Jurkat, Clone E6-1 (cell line): ENCODE data around the gene PANK3.
"Not testable (repeated sequence)": the region's sequence is repeated elsewhere in the genome, so short reads cannot be mapped to it uniquely, and the experiment has no call there.

Source experiments
- DNase-seq: peaks from one replicate; pipeline ENCODE4 v3.0.0-alpha.2; 2011; ENCODE audit warnings: low read depth, low spot score
- H3K4me3 ChIP-seq: 2 replicates; pipeline ENCODE4 v1.5.1; 2011; ENCODE audit warnings: mild to moderate bottlenecking, low read length, control low read depth, moderate library complexity

Gene PANK3

DNA sequence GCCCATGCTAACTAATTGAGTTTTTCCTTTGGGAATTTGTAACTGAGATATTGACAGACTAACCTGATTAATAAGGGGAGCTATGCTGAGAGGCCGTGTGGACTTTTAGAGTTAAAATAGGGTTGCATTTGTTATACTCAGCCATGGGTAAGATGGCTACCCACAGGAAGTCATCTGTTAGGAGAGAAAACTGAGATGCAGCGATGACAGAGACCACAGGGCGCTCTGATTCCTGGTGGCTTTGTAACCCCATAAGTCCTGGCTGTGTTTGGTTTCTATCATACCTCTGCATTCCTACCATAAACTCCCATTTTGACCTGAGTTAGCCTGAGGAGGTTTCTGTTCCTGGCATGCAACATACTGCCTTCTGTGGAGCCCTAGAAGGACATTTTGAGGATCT is 19.5 kb upstream of the PANK3 start:
- DNase-seq, result peak; percentile 64
- no peak overlapping the region for H3K4me3 ChIP-seq

DNA sequence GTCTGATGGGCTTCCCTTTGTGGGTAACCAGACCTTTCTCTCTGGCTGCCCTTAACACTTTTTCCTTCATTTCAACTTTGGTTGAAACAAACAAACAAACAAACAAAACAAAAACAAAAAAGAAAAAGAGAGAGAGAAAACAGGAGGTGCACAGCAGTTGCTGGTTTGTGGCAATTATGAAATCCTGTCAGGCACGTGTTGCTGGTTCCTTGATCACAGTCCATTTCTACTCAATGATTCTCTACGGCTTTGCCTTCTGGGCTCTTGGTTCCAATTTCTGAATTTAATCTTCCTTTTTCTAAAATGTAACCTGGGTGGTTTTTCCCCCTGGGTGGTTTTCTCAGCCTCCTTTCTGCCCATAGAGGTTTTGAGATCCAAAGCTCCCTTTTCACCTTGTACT is 17.8 kb upstream of the PANK3 start:
- H3K4me3 ChIP-seq, result no peak overlapping the region
- no peak for DNase-seq

DNA sequence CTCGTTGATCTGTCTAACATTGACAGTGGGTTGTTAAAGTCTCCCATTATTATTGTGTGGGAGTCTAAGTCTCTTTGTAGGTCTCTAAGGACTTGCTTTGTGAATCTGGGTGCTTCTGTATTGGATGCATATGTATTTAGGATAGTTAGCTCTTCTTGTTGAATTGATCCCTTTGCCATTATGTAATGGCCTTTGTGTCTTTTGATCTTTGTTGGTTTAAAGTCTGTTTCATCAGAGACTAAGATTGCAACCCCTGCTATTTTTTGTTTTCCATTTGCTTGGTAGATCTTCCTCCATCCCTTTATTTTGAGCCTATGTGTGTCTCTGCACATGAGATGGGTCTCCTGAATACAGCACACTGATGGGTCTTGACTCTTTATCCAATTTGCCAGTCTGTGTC is 17.0 kb upstream of the PANK3 start:
- not testable (repeated sequence) for DNase-seq, H3K4me3 ChIP-seq

DNA sequence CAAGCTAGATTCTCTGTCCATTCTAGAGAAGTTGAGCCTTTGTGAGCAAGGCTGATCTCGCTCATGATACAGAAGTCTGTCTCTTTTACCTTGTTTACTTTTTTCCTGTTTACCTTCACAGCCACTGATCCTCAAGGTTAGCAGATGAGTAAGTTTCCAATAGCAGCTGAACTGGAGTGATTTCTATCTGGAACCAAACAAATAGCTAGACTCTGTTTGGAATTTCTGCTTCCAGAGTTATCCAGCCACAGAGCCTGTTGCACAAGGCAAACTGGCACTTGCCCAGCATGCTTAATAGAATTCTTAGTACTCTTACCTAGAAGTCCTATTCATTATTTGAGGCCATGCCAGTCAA is 12.8 kb upstream of the PANK3 start:
- no peak for DNase-seq
- no peak overlapping the region for H3K4me3 ChIP-seq

DNA sequence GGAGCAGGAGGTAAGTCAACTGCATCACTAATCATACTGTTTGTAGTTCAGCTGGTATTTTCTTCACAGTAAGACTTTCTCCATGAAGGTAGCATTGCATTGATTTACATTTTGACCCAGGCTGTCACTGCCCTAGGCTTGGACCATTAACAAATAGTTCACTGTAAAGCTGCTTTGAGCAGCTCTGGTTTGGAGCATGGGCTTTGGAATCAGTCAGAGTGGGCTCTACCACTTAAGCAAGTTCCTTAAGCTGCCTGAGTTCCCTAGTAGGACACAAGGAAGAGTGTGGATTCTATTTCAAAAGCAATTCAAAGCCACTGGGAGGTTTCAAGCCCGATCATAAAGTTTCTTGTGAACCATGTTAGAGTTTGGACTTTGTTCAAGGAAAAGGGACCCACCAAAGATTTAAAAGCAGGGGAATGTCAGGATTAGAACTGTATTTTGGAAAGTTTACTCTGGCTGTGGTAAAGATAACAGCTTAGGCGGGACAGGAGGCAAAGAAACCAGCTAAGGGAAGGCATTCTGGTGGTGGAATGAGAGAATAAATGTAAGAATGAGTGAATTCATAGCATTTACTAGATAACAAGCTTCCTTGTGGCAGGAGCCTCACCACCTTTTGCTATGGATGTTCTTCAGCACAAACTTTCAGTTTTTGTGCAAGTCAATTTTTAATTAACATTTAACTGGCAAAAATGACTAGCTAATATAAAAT is 12.3 kb upstream of the PANK3 start:
- no peak for DNase-seq
- no peak overlapping the region for H3K4me3 ChIP-seq

GRCh38 chr5:168590666-168591065 is 11.5 kb upstream of the PANK3 start:
- no peak for DNase-seq
- no peak overlapping the region for H3K4me3 ChIP-seq

DNA sequence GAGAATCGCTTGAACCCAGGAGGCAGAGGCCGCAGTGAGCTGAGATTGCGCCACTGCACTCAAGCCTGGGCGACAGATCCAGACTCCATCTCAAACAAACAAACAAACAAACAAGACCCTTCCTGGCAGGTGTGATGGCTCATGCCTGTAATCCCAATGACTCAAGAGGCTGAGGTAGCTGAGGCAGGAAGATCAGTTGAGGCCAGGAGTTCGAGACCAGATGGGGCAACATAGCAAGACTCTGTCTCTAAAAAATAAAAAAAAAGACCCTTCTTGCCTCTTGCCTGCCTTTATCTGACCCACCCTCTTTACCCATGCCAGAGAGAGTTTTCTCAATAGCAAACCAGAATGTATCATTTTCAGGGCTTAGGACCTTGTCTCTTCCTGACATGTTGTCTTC is 8.8 kb upstream of the PANK3 start:
- no peak overlapping the region for H3K4me3 ChIP-seq
- no peak for DNase-seq

DNA sequence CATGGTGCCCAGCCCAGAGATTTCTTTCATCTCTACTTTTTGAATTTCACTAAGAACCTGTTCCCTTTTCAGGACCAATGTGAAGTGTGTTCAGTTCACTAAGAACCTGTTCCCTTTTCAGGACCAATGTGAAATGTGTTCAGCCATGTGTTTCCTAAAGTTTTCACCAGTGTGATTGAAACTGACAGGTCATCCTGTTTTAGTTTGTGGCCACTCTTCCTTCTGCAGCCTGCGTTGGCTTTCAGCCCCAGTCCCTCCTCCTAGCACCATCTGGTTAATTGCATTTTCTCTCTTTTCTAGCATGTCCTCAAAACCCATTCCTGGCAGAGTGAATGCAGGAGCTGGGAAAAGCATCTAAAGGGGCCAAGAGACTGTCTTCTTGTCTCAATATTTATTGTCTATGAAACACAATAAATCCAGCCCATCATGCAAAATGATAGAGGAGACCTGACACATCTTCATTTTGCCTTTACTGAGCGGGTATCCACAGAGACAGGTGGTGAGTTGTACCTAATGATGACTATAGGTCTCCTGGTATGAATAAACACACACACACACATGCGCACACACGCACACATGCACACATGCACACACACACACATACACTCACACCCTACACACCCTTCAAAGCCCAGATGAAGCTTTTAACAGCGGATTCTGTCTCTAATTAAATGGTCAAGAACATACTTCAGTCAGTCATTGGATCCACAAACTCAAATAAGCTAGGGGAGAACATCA is 6.1 kb upstream of the PANK3 start:
- DNase-seq, result no peak
- no peak overlapping the region for H3K4me3 ChIP-seq

DNA sequence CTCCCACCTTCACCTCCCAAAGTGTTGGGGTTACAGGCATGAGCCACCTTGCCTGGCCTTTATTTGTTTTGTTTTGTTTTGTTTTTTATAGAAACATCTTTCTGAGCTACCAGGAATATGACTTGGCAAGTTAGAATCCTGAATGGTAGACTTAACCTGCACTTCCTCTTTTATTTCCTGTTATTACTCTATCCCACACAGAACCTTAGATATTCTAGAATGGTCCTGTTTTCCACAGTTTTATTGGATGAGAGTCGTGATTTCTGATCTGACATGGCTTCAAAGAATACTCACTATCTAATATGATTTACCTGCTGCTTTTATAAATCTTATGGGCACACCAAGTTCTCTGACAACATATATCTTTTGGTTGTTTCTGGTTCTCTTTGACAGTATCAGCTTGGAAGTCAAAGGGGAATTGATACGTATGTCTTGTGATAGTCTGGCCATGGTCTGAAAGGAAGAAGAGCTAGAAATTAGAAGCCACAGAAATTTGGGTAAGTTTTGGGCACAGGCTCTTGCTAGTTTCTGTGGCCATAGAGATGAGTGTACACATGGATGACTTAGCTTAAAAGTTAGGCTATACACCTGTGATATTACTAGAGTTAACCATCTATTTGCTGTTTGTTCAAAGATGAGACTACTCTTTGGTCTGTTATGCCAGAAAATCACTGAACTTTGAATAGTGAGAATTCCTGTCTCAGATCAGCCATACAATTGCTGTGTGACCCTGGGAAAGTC is 4.7 kb upstream of the PANK3 start:
- DNase-seq, result no peak
- no peak overlapping the region for H3K4me3 ChIP-seq

- not testable (repeated sequence) for H3K4me3 ChIP-seq, DNase-seq
Observed at GRCh38 chr5:168580814-168581469, 1.8 kb upstream of the PANK3 start.

DNA sequence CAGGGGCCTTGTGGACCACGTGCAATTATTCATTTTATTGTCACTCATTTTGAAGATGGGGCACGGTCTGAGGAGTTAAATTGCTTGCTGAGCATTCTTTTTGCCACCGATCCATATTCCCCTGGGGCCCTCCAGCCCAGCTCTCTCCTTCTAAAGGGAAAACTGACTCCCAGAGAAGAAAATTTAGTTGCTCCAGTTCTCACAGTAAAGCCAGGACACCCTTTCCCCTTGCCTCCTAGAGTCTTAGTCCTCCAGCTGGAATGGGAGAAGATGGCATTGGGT is 1.0 kb upstream of the PANK3 start:
- H3K4me3 ChIP-seq, result peak overlapping the region; percentile 55

GRCh38 chr5:168579488-168580226 is 489 bp upstream of the PANK3 start:
- H3K4me3 ChIP-seq, result peak overlapping the region; percentile 93
- DNase-seq, result peak; percentile 99

More for the DNA sequence above, 1.0 kb upstream of the PANK3 start:
- no peak for DNase-seq

GRCh38 chr5:168578006-168578405 is 1.2 kb downstream of the PANK3 start:
- no peak for DNase-seq
- peak overlapping the region; percentile 93 for H3K4me3 ChIP-seq

DNA sequence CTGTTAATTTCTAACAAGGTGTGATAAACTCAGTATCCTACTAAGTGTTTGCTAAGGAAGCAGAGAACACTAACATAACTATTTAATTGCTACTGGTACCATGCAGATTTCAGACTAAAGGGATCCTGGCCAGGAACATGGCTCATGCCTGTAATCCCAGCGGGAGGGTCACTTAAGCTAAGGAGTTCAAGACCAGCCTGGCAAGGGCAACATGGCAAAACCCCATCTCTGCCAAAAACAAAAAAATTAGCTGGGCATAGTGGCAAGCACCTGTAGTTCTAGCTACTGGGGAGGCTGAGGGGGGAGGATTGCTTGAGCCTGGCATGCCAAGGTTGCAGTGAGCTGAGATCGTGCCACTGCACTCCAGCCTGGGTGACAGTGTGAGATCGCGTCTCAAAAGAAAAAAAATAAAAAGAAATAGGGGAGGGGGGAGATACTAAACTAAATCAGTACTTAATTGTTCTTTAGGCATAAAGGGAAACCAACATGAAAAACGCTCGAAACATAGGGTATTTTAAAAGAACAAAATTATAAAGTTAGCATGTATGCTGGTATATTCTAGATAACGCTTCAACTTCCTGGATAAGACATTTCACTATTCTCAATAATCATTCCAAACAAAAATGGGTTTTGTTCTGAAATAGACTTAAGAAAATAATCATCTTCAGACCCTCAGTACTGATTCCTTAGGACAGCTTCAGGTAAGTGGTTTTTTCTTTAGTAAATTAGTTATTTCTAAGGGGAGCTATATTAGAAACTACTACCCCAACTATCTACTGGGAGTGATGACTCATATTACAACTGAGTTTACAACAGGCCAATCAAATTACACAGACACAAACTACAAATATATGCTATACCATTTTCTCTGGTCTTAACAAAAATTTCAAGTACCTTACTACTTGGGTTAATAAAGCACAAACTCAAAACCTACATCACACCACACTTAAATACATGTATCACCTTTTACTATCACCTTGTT is 3.5 kb downstream of the PANK3 start:
- no peak overlapping the region for H3K4me3 ChIP-seq
- no peak for DNase-seq

- H3K4me3 ChIP-seq, DNase-seq: not testable (repeated sequence)
Observed at GRCh38 chr5:168574156-168574555, 5.0 kb downstream of the PANK3 start.

- DNase-seq, result not testable (repeated sequence)
Observed at GRCh38 chr5:168573663-168574062, 5.5 kb downstream of the PANK3 start.

DNA sequence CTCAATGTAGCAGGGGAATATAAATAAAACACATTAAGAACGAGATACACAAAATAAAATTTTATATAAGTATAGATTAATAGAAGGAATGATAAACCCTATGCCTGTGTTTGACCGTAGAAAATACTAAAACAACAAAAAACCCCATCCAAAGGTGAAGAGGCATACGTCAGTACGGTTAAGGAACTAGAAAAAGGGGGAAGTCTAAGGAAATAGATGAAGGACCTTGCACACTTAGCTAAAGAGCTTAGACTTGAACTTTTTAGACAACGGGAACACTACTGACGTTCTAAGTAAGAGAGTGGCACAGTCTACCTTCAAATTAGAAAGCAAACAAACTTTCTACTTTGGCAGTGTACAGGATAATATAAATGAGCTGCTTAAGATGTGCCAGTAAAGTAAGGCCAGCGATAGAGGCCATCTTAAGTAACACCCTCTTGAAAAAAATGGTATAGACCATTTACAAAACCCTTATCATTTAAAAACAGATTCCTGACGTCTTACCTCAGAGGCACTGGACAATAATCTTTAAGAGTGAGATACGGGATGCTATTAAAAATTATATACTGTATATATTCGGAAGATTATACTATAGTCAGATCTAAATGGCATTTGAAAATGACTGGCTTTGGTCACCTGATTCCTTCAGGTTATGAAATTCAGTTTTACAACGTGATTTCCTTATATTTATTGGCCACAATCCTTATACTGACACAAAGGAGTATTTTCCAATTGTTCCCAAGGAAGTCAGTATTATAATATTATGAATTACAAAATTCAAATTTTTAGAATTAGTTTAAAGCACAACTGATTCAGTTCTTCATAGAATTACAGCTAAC is 8.5 kb downstream of the PANK3 start:
- H3K4me3 ChIP-seq, result no peak overlapping the region
- DNase-seq, result no peak

More at GRCh38 chr5:168573663-168574062, 5.5 kb downstream of the PANK3 start:
- H3K4me3 ChIP-seq, result not testable (repeated sequence)
